ENCODE data around the gene SLC5A3. TPM values are rescaled to one million over a fixed set of nuclear protein-coding genes. Genes with fewer than 3 reads are reported as not detected.

Gene SLC5A3
- total and polyA plus RNA-seq, 2 of the 8 experiments (the other 6 are each of a cell fraction or from before 2014, with no cell fraction given), result 4.0 to 19.4 TPM

- TF ChIP-seq SRF (IDR thresholded peaks at IDR 0.05; ENCODE audit: low read depth, low read length) (no peak), KDM1A (IDR thresholded peaks at IDR 0.05; ENCODE audit: borderline replicate concordance, low read length) (no peak), RAD21 (IDR thresholded peaks at IDR 0.05 in 1 of 2, conservative IDR thresholded peaks at IDR 0.05 in 1 of 2; ENCODE audit: low read depth in 2 of 2, low read length in 2 of 2) (no peak), CHD1 (IDR thresholded peaks at IDR 0.05; ENCODE audit: low read depth, low read length) (no peak), JUN (IDR thresholded peaks at IDR 0.05; ENCODE audit: low read depth, low read length) (no peak), NRF1 (IDR thresholded peaks at IDR 0.05; ENCODE audit: low read depth, low read length) (no peak), CTBP2 (IDR thresholded peaks at IDR 0.05; ENCODE audit: borderline replicate concordance, insufficient read depth, insufficient read length, low read length) (no peak), TEAD4 (IDR thresholded peaks at IDR 0.05; ENCODE audit: low read depth, low read length) (no peak), POLR2AphosphoS5 (IDR thresholded peaks at IDR 0.05; ENCODE audit: low read depth, low read length) (no peak)
Observed at GRCh38 chr21:34092262-34092921, 19.0 kb downstream of the SLC5A3 start (continued).
